Left lung (tissue), 10 donors: ENCODE results near the gene COMMD3. TPM values are rescaled to one million over a fixed set of nuclear protein-coding genes. Genes with fewer than 3 reads are reported as not detected.
"Not testable (repeated sequence)": the region's sequence is repeated elsewhere in the genome, so short reads cannot be mapped to it uniquely, and the experiment has no call there.

Experiments
- ATAC-seq: fragments of 200-7000 bp; cut with Tn5 transposase; one replicate; pipeline ENCODE4 v1.9.1; 2020; ENCODE audit warnings: moderate library complexity
- DNase-seq, 4 donors: peaks; one replicate each; pipeline ENCODE4 v3.0.0-alpha.2; 2013 to 2020
- H3K27ac ChIP-seq, 2 donors: fragments of 200-600 bp; sonication (generic) in 1 of 2; one replicate each; pipeline versions ENCODE4 v1.5.0 to v1.8.0; 2020 to 2021
- H3K27me3 ChIP-seq, 2 donors: fragments of 200-600 bp; sonication (generic) in 1 of 2; one replicate each; pipeline versions ENCODE4 v1.5.0 to v1.8.0; 2020 to 2021
- H3K36me3 ChIP-seq, 2 donors: fragments of 200-600 bp; sonication (generic) in 1 of 2; one replicate each; pipeline versions ENCODE4 v1.5.0 to v1.8.0; 2020 to 2021
- H3K4me1 ChIP-seq, 2 donors: fragments of 200-600 bp; one replicate each; pipeline ENCODE4 v1.8.0; 2021
- H3K4me3 ChIP-seq, 2 donors: fragments of 200-600 bp; sonication (generic) in 1 of 2; one replicate each; pipeline versions ENCODE4 v1.5.0 to v1.8.0; 2020 to 2021; ENCODE audit warnings: mild to moderate bottlenecking in 1 of 2
- H3K9me3 ChIP-seq, 2 donors: fragments of 200-600 bp; sonication (generic) in 1 of 2; one replicate each; pipeline versions ENCODE4 v1.5.0 to v1.8.0; 2020 to 2021
- intact Hi-C, 2 donors: fragments of 100-400 bp; cut with DNase I; formaldehyde crosslinking; loops; one replicate each; pipeline versions ENCODE4 v1.11.2 to v1.14.2; 2022
- polyA plus RNA-seq, 6 donors: library from polyadenylated mRNA; unstranded; fragments of 120-200 nt; gene quantifications; one replicate each; pipeline ENCODE4 v1.2.1, GENCODE V29; 2013; ENCODE audit not compliant: insufficient read length in 6 of 6
- total RNA-seq, 2 donors: library from RNA; stranded (reverse); fragmentation: NEBNext Ultra II Directional; extraction: Animal tissue kit (Norgen Biotek cat#: 25700); gene quantifications; one replicate each; pipeline ENCODE4 v1.2.1, GENCODE V29; 2021
- TF ChIP-seq, protein P1 (sequence below), 2 donors: fragments of 200-600 bp; sonication (generic) in 1 of 2; IDR thresholded peaks; one replicate each; pipeline versions ENCODE4 v1.5.0 to v1.8.0; 2021; ENCODE audit warnings: antibody characterized with exemption in 2 of 2
- donor health status: DM: no; HTN: yes; CAD: no.
- donor health status: DM: no; HTN: no; CAD: no.

The COMMD3 gene
- total and polyA plus RNA-seq, 8 donors = 54.3 to 88.7 (median 70.8) TPM

DNA sequence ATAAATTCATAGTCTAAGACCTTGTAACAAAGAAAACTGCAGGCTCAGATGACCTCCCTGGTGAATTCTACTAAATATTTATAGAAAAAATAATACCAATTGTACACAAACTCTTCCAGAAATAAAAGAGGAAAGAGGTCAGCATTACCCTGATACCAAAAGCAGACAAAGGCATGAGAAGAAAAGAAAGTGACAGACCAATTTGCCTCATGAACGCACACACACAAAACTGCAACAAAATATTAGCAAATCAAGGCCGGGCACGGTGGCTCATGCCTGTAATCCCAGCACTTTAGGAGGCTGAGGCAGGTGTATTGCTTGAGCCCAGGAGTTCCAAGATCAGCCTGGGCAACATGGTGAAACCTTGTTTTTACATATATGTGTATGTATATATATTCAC lies 12.7 kb upstream of the COMMD3 start:
- Histone ChIP-seq H3K9me3 (no peaks in the 10 kb centered on the region), H3K4me3 (no peak overlapping the region), H3K27ac (no peak overlapping the region), H3K36me3 (no peaks in the 10 kb centered on the region), H3K4me1 (no peaks in the 10 kb centered on the region), H3K27me3 (no peaks in the 10 kb centered on the region)
- ATAC-seq (no peak), DNase-seq (no peak)
- intact Hi-C loops = no loop called here
- TF ChIP-seq, protein P1, sequence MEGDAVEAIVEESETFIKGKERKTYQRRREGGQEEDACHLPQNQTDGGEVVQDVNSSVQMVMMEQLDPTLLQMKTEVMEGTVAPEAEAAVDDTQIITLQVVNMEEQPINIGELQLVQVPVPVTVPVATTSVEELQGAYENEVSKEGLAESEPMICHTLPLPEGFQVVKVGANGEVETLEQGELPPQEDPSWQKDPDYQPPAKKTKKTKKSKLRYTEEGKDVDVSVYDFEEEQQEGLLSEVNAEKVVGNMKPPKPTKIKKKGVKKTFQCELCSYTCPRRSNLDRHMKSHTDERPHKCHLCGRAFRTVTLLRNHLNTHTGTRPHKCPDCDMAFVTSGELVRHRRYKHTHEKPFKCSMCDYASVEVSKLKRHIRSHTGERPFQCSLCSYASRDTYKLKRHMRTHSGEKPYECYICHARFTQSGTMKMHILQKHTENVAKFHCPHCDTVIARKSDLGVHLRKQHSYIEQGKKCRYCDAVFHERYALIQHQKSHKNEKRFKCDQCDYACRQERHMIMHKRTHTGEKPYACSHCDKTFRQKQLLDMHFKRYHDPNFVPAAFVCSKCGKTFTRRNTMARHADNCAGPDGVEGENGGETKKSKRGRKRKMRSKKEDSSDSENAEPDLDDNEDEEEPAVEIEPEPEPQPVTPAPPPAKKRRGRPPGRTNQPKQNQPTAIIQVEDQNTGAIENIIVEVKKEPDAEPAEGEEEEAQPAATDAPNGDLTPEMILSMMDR (IDR thresholded peaks at IDR 0.05) = no peak

DNA sequence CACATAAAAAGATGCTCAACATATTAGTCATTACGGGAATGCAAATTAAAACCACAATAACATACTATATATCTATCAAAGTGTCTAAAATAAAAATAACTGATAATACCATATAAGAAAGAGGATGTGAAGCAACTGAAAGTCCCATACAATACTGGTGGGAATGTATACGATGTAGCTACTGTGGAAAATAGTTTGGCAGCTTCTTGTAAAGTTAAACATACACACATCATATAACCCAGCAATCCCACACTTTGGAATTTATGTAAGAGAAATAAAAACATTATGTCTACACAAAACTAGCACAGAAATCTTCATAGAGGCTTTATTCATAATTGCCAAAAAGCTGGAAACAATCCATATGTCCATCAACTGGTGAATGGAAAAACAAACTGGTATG lies 10.5 kb upstream of the COMMD3 start:
- no peaks in the 10 kb centered on the region for H3K27me3 ChIP-seq
- no peak for ATAC-seq
- TF ChIP-seq, protein P1 (IDR thresholded peaks at IDR 0.05) = no peak
- intact Hi-C loops = no loop called here
- no peak for DNase-seq
- H3K4me3 ChIP-seq = no peak overlapping the region
- H3K4me1 ChIP-seq = no peaks in the 10 kb centered on the region
- no peaks in the 10 kb centered on the region for H3K9me3 ChIP-seq
- no peak overlapping the region for H3K27ac ChIP-seq
- no peaks in the 10 kb centered on the region for H3K36me3 ChIP-seq

DNA sequence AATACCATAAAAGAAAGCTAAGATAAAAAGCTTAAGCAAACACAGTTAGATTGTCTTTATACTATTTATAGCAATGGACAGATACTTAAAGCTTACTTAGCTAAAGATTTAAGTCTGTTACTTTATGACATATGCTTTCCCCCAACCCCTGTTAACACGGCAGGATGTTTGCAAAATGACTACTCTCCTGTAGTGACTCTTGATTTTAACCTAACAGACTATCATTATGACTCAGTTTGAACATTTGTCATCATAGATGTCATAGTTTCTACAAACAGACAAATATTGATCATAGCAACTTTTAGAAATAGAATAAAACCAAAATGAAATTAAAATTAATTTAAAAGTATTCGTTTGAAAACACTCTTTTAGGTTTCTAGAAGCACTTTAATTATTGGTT lies 7.8 kb upstream of the COMMD3 start:
- H3K9me3 ChIP-seq = no peaks in the 10 kb centered on the region
- DNase-seq (no peak), ATAC-seq (no peak)

DNA sequence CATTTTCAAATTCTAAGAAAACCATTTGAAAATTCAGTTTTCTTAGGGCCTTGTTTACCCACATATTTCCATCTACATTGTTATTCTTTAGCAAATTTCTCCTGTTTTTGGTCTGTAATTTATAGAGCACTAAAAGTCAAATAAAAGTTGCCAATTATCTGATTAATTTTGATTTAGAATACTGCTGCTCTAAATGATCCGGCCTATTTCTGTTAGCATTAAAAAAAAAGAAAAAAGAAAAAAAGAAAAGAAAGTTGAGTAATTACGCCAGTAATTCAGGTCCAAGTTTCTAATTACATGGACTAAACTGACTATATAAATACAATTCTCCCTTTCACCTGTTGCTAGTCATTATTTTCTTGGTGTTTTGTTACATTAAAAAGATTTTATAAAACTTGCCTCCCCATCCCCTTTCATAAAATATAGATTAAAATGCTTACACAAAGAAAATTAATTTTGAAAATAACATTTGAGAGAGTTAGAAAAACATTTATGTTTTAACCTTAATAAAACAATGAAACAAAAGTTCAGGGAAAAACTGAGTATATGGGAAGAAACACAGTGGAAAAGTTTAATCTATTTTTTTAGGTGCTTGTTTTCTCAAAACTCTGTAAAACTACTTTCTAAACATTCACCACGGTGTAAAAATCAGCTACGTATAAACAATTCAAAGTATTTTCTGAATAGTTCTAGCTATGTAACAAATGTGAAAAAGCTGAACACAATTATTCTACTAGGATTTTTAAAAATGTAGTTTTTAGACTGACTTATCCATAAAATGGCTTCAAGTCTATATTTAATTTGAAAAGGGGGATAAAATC lies 6.8 kb upstream of the COMMD3 start:
- H3K36me3 ChIP-seq = no peaks in the 10 kb centered on the region

More for the DNA sequence above, 7.8 kb upstream of the COMMD3 start:
- Histone ChIP-seq H3K27ac (no peak overlapping the region), H3K36me3 (no peaks in the 10 kb centered on the region), H3K27me3 (no peaks in the 10 kb centered on the region), H3K4me1 (no peaks in the 10 kb centered on the region), H3K4me3 (no peak overlapping the region)
- intact Hi-C loops = no loop called here
- TF ChIP-seq, protein P1 (IDR thresholded peaks at IDR 0.05) = no peak

DNA sequence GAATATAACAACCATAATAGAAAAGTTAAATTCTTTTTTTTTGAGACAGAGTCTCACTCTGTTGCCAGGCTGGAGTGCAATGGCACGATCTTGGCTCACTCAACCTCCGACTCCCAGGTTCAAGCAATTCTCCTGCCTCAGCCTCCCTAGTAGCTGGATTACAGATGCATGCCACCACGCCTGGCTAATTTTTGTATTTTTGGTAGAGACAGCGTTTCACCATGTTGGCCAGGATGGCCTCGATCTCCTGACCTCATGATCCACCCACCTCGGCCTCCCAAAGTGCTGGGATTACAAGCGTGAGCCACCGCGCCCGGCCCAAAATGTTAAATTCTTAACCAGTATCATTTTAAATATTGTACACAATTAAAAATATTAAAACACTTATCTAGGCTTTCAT lies 6.2 kb upstream of the COMMD3 start:
- H3K4me1 ChIP-seq, H3K4me3 ChIP-seq, H3K27me3 ChIP-seq, H3K9me3 ChIP-seq, ATAC-seq, DNase-seq, intact Hi-C loops, H3K36me3 ChIP-seq, H3K27ac ChIP-seq: not testable (repeated sequence)

More for the DNA sequence above, 6.8 kb upstream of the COMMD3 start:
- no peak for ATAC-seq
- Histone ChIP-seq H3K27ac (no peak overlapping the region), H3K4me3 (no peak overlapping the region), H3K27me3 (no peaks in the 10 kb centered on the region), H3K9me3 (no peaks in the 10 kb centered on the region), H3K4me1 (no peaks in the 10 kb centered on the region)
- intact Hi-C loops = no loop called here
- no peak for DNase-seq
- TF ChIP-seq, protein P1 (IDR thresholded peaks at IDR 0.05) = no peak

DNA sequence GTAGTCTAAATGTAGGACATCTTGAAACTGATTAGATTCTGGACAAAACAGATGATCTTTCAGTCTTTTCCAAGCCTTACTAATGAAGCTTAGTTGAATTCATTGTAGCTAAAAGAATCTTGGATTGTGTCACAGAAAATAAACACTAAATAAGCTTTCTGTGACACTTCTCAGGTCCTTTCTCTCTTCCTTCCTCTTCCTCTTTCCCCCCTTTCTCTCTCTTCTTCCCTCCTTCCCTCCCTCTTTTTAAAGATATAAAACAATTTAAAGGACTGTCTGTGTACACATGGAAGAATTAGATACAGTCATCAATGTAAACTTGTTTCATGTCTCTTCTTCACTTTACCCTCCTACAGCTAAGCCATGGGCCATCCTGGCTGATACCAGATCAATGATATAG lies 5.3 kb upstream of the COMMD3 start:
- no peaks in the 10 kb centered on the region for H3K9me3 ChIP-seq
- no peak overlapping the region for H3K27ac ChIP-seq
- DNase-seq (no peak), ATAC-seq (no peak)
- no peaks in the 10 kb centered on the region for H3K27me3 ChIP-seq
- no peaks in the 10 kb centered on the region for H3K36me3 ChIP-seq
- peaks cover 0 to 10% of the 10 kb centered on the region in 2 donors for H3K4me1 ChIP-seq
- H3K4me3 ChIP-seq = no peak overlapping the region
- intact Hi-C loops = no loop called here
- TF ChIP-seq, protein P1 (IDR thresholded peaks at IDR 0.05) = no peak
